Glomerular endothelial cell (primary cell): ENCODE measurements around the gene ST6GALNAC4. TPM values are rescaled to one million over a fixed set of nuclear protein-coding genes. Genes with fewer than 3 reads are reported as not detected.

Experiments
- DNase-seq: peaks from one replicate; pipeline ENCODE4 v3.0.0-alpha.2; 2011; ENCODE audit warnings: low read depth, low spot score; ENCODE audit errors: extremely low read depth
- total RNA-seq: library from RNA; depleted of rRNA; stranded (reverse); fragments of >200 nt; gene quantifications from 2 replicates; pipeline ENCODE4 v1.2.3, GENCODE V29; 2015

ST6GALNAC4 gene
- total RNA-seq, 1 donor from 2014 or later, result 59.7 TPM

DNA sequence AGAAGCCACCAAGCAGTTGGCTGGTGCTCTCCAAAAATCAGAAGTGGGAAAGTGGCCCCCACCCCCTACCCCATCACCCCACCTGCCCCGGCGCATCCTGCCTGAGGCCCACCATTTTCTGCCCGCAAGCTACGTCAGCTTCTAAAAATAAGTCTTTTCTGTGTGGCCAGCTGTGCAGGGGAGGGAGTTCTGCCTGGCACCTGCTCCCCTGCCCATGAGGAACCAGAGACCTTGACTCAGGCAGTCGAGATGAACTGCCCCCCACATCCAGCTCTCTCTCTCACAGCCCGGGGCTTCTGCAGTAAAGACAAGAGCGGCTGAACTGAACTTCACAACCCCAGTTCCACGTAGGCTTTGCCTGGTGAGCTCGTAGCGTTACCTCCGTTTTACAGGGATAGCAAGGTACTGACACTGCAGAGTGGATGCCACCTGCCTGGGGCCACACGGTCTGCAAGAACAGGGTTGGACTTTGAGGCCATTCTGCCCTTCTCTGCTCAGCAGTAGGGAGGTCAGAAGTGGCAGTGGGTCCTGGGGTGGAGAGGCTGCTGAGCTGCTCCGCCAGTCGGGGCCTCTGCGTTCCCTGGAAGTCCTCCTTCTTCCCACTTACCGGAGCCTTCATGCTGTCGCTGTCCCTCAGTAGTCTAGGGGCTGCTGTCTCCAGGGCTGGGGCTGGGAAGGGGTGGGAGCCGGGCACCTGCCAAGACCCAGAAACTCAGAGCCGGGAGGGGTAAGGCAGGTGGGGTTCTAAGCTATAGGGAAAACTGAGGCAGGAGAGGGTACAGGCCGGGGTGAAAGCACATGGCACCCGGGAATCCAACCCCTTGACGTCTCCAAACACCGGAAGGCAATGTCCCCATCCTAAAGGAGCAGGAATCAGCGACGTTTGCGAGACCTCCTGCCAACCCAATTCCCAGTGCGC is 781 bp downstream of the ST6GALNAC4 start:
- DNase-seq, result no peak

DNA sequence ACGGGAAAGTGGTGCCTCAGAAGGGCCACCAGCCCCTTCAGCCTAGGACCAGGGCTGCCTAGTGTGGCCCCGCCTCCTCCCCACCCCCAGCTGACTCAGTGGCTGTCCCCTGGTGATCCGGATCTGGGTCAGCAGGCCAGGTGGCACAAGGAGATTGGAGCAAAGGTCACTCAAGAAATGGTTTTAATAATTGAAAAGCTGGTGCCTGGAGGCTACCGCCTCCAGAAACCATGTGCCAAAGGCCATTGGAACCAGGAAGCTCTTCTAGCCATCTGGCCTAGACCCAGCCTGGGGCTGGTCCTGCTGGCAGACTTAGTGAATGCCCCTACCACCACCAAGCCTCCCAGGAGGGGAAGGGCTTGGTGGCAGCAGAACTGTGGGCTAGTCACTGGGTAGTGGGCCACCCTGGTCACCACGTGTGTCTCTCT is 1.5 kb downstream of the ST6GALNAC4 start:
- no peak for DNase-seq

DNA sequence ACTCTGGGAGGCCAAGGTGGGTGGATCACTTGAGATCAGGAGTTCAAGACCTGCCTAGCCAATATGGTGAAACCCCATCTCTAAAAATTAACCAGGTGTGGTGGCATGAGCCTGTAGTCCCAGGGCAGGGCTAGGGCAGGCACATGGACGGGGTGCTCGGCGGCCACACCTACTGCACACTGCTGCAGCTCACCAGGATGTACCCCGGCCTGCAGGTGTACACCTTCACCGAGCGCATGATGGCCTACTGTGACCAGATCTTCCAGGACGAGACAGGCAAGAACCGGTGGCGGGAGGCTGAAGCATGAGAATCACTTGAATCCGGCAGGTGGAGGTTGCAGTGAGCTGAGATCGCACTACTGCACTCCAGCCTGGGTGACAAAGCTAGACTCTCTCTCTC is 3.2 kb downstream of the ST6GALNAC4 start:
- no peak for DNase-seq

DNA sequence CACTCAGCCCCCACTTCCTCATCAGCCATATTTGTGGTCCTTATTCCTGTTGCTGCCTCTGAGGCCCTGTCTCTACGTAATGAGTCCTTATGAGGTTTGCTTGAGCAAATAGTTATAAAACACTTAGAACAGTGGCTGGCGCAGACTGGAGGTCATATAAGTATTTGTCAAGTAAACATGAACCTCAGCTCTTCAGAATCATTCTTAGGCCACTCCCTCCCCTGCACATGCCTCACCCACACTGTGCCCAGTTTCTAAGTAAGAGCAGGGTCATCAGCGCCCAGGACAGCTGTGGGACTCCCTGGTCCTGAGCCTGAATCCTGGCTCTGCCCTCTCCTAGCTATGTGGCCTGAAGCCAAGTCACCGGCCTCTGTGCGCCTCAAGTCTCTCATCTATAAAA is 4.0 kb downstream of the ST6GALNAC4 start:
- DNase-seq, result no peak

DNA sequence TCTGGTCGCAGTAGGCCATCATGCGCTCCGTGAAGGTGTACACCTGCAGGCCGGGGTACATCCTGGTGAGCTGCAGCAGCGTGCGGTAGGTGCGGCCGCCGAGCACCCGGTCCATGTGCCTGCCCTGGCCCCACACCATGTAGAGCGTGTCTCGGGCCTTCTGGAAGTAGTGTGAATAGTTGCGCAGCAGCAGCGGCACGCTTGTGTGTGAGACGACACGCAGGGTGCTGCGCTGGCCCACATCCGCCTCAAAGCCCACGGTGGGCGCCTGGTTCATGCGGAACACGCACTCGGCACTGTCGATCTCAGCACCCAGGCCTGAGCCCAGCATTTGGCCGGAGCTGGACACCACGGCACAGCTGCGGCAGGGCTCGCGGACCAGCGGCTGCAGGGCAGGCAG is 4.5 kb downstream of the ST6GALNAC4 start:
- DNase-seq, result no peak

DNA sequence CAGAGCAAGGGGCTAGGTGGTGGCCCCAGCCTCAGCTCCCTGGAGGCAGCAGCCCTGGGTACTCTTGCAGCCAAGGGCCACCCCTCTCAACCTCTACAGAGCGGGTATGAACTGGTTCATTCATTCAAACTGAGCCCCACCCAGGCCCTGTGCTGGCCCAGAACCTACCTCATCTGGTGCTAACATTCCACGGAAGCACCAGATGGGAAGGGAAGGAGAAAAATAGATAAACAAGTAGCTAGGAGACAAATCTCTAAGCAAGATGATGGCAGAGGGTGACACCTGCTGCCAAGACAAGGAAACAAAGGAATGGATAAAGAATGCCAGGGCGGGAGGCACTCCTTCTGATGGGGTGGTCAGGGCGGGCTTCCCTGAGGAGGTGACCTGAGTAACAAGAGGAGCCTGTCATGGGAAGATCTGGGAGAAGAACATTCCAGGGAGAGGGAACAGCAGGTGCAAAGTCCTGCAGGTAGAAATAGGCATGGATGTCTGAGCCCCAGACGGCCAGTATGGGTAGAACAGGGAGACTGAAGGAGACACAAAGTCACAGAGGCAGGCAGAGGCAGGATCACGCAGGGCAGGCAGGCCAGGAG is 6.1 kb downstream of the ST6GALNAC4 start:
- DNase-seq, result no peak

DNA sequence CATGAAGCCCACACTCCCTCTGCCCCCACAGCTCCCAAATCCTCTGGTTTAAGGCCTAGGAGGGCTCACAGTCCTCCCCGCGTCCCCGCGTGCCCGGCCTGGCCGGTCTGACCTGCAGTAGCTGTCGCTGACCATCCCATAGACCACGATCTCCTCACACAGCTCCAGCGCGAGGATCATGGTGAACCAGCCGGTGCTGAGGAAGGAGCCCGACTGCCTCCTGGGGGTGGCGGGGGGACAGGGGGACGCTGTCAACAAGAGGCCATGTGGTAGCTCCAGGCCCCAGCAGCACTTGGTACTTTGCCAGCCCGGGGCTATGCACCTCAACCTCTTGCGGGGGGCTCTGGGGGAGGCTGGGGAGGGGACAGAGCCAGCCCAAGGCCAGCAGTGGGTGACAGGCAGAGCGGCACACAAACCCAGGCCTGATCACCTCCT is 7.0 kb downstream of the ST6GALNAC4 start:
- no peak for DNase-seq

DNA sequence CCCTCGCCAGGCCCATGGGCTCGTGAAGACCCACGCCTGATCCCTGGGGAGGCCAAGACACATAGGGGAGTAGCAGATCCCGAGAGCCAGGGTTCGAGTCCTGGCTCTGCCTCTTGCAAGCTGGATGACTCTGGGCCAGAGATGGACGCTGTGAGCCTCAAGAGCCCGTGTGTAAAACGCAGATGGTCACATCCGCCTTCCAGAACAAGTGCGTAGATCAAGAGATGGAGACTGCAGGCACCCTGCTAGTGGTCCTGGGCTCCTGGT is 8.2 kb downstream of the ST6GALNAC4 start:
- DNase-seq, result no peak

DNA sequence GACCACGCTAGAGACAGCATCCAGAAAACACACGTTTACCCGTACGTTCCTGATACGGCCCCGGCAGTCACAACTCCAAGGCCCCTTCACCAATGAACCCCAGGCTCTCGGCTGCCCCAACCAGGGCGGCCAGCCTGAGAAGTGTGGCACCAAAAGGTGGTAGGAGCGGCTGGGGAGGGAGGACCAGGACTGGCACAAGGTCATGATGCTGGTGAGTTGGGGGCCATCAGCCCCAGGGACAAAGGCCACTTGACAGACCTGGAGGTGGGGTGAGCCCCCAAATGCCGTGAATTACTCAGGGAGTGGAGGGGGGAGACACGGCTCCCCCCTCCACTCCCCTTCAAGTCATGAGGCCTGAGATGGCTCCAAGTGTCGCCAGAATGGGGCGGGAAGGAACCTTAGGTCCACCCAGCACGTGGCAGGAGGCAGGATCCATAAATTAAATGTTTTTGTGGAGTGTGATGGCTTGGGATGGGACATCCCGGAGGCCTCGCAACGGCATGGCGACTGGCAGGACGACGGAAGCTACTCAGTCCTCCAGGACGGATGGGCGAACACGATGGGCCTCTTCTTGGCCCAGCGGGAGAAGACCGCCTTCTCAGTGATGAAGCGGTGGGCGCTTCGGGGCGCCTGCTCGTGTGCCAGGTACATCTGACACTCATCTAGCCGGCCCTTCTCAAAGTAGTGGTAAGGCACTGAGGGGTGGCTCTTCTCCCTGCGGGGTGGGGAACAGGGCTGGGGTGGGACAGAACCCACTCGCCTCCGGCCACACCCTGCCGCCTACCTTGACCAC is 8.8 kb downstream of the ST6GALNAC4 start:
- DNase-seq, result no peak

DNA sequence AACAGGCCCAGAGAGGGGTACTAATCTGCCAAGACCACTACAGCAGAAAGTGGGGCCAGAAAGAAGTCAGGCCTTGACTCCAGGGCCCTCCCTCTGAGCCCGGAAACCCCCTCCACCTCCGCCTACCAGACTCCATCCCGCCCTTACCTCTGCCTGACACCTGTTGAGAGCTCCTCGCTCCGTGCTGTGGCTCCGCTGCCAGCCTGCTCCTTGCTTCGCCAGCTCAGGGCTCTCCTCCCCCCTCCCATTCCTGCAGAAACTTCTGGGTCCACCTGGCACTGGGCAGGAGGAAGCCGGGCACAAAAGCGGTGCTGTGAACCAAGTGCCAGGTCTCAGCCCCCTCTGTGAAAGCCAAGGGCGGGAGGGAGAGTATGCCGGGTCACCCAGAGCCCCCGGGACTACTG is 11.1 kb downstream of the ST6GALNAC4 start:
- DNase-seq, result no peak

DNA sequence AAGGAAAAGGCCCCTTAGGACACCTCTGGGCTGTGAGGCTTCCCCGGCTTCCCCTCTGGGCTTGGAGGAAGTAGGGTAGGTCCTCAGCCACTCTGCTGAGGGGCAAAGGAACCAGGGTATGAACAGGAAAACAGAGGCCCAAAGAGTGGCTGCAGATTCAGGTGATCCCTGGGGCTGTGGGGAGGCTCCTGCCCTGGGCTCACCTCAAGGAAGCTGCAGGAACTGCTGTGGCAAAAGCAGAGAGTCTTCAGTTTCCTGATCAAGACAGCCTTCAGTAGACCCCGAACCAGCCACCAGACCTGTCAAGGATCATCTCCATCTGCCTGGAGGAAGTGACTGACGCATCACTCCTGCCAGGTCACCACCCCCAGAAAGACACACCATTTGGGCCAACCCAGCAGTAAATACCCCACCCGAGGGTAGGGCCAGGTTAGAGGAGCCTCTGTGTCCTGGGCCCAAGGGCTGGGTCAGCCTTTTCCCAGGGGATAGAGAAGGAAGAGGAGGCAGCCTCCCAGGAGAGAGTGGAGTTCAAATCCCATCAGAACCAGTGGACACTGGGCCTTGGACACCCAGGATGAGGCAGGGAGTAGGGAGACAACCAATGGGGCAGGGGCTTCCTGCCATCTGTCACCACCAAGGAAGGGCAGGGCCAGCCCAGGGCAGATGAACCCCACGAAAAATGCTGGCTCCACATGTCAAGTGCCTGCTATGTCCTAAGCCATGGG is 11.7 kb downstream of the ST6GALNAC4 start:
- no peak for DNase-seq

DNA sequence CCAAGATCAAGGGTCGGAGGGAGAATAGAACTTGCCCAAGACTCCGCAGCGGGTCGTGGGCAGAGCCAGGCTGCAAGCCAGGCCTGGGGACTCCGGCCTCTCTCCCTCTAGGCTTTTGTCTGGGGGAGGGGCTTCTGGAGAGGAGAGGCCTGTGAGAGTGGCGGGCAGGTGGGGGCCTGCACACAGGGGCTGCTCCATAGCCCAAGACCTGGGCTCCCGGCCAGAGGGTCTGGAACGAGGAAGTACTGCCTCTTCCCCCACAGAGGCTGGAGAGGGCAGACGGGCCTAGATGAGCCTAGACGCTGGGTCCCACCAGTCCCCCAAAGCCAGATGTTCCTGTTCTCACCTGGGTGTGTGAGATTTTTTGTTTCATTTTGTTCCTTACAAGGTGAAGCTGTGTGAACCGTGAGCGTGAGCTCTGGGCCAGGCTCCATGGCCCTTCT is 12.3 kb downstream of the ST6GALNAC4 start:
- no peak for DNase-seq

DNA sequence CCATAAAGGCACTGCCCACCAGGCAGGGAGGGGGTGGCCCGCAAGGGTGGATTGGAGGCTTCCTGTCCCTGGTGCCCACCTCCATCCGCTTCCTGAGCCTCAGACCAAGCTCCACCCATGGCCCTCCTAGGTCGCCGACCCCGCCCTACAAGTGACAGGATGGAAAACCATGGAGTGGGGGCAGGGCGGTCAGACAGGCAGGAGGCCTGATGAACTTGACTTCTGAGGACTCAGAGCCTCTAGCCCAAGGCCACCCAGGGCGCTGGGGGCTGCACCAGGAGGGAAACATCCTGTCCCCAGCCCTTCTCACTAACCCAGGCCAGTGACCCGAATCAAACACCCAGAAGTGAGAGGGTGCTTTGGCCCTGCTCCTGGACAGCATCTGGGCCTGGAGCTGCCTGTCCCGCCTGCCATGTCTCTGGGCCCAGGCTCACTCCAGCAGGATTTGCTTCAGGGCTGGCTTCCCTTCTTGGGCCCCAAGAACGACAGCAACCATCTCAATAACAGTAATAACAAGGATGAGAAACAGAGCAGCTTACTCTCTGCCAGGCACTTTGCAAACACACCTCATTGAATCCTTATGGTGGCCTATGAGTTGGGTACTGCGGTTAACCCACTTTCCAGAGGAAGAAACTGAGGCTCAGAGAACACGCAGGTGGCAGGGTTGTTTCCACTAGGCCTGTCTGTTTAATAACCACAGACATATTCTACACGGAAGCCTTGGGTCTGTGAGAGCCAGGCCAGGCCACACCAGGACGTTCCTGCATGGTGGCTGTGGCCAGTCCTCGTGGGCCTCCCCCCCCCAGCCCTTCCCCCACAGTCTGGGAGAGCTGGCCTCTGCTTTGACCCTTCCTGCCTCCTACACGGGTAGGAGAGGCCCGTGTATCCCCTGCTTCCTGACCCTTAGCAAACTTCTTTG is 13.0 kb downstream of the ST6GALNAC4 start:
- no peak for DNase-seq

DNA sequence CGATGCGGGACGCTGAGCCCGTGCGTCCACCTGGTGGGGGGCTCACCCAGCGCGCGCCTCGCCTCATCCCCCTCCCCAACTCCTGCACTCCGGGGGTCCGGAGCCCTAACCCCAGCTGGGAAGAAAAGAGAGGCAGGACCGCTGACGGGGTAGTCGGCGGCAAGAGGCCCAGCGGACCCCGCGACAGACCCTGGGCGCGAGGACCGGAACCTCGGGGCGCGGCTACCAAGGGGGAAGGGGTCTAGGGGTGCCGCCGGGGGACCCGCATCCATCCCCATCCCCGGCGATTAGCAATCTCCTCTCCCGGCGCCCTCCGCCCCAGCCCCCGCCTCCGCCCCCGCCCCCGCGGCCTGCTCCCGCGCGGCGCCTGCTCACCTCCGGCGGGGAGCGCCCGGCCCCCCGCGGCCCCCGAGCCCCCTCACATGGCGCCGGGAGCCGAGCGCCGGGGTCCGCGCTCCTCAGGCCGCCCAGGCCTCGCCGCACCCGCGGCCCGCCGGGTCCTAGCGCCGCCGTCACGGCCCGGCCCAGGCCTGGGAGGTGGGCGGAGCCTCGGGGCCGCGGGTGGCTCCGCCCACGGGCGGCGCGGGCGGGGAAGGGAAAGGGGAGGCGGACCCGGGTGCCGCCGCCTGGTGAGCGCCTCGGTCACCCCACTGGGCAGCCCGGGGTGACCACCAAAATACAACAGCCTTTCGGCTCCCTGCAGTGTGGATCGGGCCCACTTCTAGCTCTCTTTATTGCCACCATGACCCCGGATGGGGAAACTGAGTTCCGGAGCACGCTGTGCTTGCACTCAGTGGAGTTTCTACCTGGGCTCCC is 17.5 kb downstream of the ST6GALNAC4 start, which contains the start of gene ST6GALNAC6:
Gene ST6GALNAC6 (minus strand): TSS at position 476 of the 816 bp plus-strand sequence. CDS start 1,622 bp downstream, outside the sequence.
- no peak for DNase-seq

DNA sequence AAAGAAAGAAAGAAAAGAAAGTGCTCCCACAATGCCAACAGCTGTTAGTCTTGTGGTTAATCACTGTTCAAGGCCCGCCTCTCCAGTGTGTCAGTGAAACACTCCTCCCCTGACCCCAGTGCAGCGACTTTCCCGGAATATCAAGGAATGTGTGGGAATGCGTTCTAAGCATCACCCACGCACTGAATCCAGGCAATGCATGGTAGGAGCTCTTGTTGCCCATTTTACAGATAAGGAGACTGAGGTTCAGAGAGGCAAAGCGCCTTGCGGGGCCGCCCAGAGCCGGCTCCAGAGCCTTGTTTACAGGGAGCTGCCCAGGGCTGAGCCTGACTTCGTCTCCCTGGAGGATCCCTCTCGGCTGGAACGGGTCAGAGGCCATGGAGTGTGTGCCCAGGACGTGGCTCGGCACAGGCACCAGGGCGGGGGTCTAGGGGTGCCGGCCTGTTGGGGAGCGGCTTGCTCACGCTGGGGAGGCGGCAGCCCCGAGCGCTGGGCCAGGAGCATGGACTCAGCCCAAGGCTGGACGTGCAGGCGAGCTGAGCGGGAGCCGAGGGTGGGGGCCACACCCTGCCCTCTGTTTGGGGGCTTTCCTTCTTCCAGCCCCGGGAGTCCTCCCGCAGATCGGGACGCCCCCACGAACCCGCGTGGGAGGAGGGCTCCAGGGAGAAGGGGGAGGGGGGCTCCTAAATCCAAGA is 18.3 kb downstream of the ST6GALNAC4 start:
- no peak for DNase-seq

DNA sequence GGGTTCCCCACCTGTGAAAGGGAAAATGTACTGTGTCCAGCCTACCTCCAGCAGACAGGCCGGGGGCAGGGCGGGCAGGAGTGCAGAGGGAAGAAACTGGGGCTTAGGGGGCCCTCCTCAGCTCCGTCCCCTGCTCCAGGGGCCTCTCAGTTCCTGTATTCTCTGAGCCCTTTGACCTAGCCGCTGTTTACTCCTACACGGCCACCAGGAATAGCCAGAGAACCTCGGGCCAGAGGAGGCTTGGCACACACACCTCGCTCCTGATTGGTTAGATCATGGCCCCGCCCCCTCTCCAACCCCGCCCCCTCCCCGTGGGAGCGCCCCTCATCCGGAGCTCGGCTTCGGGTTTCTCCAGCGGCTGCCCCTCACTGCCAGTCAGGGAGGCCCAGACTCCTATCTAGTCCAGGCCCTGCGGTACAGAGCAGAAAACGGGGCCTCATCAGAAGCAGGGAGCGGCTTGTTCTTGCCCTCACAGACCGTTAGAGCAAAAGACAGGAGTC is 19.6 kb downstream of the ST6GALNAC4 start:
- DNase-seq, result no peak

DNA sequence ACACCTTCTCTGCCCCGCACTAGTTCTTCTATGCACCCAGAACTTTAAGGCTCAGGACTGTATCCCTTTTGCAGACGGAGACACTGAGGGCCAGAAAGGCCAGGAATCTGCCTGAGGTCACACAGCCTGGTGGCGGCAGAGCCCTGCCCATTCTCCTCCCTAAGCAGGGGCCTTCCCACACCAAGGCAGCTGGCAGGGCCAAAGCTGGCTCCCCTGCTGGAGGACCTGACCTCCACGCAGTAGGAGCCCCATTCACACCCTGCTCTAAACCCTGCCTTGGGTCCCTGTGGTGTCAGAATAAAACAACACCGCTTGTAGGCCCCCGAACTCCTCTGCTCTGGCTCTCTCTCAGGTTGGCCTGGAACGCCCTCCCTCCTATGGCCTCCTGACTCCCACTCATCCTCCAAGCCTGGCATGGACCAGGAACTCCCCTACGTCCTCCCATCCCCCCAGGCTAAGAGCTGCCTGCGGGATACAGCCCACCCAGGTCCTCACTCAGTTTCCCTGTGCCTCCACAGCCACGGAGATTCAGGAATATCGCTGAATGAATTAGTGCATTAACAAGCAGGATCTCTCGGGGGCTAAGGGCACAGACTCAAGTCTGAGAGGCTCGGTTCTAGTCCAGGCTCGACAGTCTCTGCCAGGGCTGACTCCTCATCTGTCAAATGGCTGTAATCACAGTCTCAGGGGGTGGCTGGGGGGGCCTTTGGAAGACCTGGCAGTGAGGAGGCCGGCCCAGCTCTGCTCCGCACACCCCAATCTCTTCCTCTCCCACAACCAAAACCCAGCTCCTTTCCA is 20.2 kb downstream of the ST6GALNAC4 start:
- DNase-seq, result no peak
